ENCODE data around the gene NIPAL3. TPM values are rescaled to one million over a fixed set of nuclear protein-coding genes. Genes with fewer than 3 reads are reported as not detected.

NIPAL3 gene
- total RNA-seq, 1 experiment from 2014 or later, result 16.6 TPM

DNA sequence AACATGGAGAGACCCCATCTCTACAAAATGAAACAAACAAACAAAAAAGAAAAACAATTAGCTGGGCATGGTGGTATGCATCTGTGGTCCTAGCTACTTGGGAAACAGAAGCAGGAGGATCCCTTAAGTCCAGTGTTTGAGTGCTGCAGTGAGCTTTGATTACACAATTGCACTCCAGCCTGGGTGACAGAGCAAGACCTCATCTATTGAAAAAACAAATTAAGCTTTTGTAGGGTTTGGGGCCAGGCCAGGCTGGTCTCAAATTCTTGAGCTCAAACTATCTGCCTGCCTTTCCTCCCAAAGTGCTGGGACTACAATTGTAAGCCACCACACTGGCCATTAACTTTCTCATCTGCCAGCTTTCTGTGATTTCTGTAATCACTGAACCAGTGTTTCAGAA is 27.2 kb downstream of the NIPAL3 start:
- POLR2A ChIA-PET, result no interaction called here
- no peak overlapping the region for H3K4me3 ChIP-seq (replicated peaks in 1 of 2; ENCODE audit: low read depth in 1 of 2, low read length in 2 of 2)

More for the DNA sequence above, 27.2 kb downstream of the NIPAL3 start:
- no peaks in the 10 kb centered on the region for H3K9me2 ChIP-seq (ENCODE audit: insufficient read depth)
- H3K27ac ChIP-seq (ENCODE audit: low read depth, low read length), result no peak overlapping the region
- H3K4me2 ChIP-seq (ENCODE audit: low read length), result no peak overlapping the region
- H3K36me3 ChIP-seq (ENCODE audit: control insufficient read depth in 1 of 2, insufficient read depth in 2 of 2, low read length in 2 of 2), result no peaks in the 10 kb centered on the region
- H4K20me1 ChIP-seq (ENCODE audit: insufficient read depth), result no peaks in the 10 kb centered on the region
- DNase-seq (ENCODE audit: low read depth, low spot score) (no peak), ATAC-seq (no peak)
- no peak overlapping the region for H3K9ac ChIP-seq (ENCODE audit: low read length)
- ChIA-PET RAD21 (ENCODE audit: low non-redundant PET in 1 of 2, low total read pairs in 2 of 2, uncharacterized antibody in 2 of 2, unreplicated experiment in 2 of 2) (no interaction called here), CTCF (interaction anchor here (1.0 kb wide), 1 partner anchor 28 kb away, joined by 3 read pairs; the partner anchor contains the start of gene NIPAL3)
- no peaks in the 10 kb centered on the region for H3K9me3 ChIP-seq (ENCODE audit: control insufficient read depth in 1 of 2, insufficient read depth in 1 of 2, low read depth in 1 of 2, low read length in 2 of 2)
- H3K79me2 ChIP-seq (ENCODE audit: insufficient read depth, low read length), result no peaks in the 10 kb centered on the region
- peaks cover 0 to 9% of the 10 kb centered on the region in 2 experiments; a peak in 3 of 4 replicates for H3K4me1 ChIP-seq (ENCODE audit: control insufficient read depth in 1 of 2, insufficient read depth in 2 of 2, low read length in 2 of 2)
- no peak overlapping the region for H2AFZ ChIP-seq (ENCODE audit: low read depth, low read length, poor library complexity, severe bottlenecking)
- intact Hi-C loops (cut with micrococcal nuclease), result no loop called here
- TF ChIP-seq TCF7L2 (IDR thresholded peaks at IDR 0.05; ENCODE audit: borderline replicate concordance, extremely low read depth, insufficient read depth, insufficient read length) (no peak), EGR1 (IDR thresholded peaks at IDR 0.05; ENCODE audit: low read depth) (no peak), FOSL1 (IDR thresholded peaks at IDR 0.05; ENCODE audit: low read depth) (no peak), EZH2phosphoT487 (IDR thresholded peaks at IDR 0.05; ENCODE audit: borderline replicate concordance) (no peak), REST (IDR thresholded peaks at IDR 0.05; ENCODE audit: low read depth) (no peak), ZBTB33 (IDR thresholded peaks at IDR 0.05; ENCODE audit: extremely low read depth, insufficient replicate concordance, low read length) (no peak), ZNF274 (IDR thresholded peaks at IDR 0.05; ENCODE audit: low read depth, low read length) (no peak), SRF (IDR thresholded peaks at IDR 0.05; ENCODE audit: low read depth) (no peak), EZH2 (IDR thresholded peaks at IDR 0.05) (no peak), ATF3 (IDR thresholded peaks at IDR 0.05) (no peak), JUND (IDR thresholded peaks at IDR 0.05) (no peak), SP1 (IDR thresholded peaks at IDR 0.05; ENCODE audit: low read depth) (no peak), SIN3A (IDR thresholded peaks at IDR 0.05; ENCODE audit: low read depth) (no peak), POLR2A (IDR thresholded peaks at IDR 0.05; ENCODE audit: borderline replicate concordance, extremely low read depth, insufficient read depth, insufficient read length) (no peak), ZFX (IDR thresholded peaks at IDR 0.05) (no peak)
- TF ChIP-seq, protein P1, sequence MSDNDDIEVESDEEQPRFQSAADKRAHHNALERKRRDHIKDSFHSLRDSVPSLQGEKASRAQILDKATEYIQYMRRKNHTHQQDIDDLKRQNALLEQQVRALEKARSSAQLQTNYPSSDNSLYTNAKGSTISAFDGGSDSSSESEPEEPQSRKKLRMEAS (IDR thresholded peaks at IDR 0.05), result no peak
- no TSS peak for BruUV-seq (replicated peaks)
- no peaks in the 10 kb centered on the region for H3K27me3 ChIP-seq (ENCODE audit: insufficient read depth, low read length)

Measured in HCT116 (cell line).